HG03457 (cell line): Measurements from ENCODE around the gene FBRSL1.

Source experiments
- ATAC-seq: cut with Tn5 transposase; IDR thresholded peaks from one replicate; pipeline ENCODE4 v1.9.1; 2021; ENCODE audit warnings: moderate number of reproducible peaks; ENCODE audit not compliant: unreplicated experiment

FBRSL1 gene

DNA sequence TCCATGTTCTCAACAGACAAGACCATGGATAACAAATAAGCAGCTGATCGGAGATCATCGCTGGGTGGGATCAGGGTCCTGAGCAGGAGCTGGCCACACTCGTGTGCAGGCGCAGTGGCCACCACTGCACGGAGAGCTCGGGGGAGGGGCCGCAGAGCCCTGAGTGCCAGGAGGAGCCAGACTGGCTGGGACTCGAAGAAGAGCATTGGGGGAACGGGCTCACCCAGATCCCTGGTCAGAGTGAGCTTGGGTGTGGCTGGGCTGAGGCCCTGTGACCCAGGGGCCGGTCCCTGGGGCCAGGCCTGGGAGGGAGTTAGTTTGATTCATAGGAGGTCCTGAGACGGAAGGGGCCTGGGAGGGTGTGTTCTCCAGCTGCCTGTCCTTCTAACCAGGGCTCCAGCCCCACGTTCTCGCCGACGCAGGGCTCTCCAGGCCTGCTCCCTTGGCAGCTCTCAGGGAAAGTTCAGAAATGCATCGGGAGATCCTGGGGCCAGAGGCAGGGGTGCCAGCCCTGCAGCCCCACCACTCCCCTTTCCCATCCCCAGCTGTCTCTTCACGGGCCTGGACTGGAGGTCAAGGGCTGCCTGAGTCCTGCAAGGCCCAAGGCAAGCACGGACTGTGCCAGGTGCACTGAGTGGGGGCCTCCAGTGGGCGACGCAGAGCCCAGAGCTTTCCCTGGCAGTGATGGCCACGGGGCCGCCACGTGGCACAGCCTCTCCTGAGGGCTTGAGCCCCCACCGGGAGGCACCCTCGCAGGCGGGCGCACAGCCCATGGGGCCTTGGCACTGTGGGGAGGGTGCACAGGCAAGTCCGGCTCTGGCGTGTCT is 48.1 kb downstream of the FBRSL1 start:
- ATAC-seq: no peak

DNA sequence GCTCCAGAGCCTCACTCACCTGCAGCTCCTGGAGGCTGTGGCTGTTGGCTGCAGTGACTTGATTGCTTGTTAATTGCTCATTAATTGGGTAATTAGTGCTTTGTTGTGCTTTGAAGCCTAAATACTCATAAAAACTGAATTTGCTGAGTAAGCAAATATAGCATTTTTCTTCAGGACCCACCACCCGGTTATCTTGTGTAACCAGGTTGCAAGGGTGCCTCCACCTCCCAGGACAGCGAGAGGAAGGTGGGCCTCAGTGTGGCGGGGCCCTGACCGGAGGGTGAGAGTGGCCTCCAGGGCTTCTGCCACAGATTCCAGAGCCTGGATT is 48.7 kb downstream of the FBRSL1 start:
- no peak for ATAC-seq

DNA sequence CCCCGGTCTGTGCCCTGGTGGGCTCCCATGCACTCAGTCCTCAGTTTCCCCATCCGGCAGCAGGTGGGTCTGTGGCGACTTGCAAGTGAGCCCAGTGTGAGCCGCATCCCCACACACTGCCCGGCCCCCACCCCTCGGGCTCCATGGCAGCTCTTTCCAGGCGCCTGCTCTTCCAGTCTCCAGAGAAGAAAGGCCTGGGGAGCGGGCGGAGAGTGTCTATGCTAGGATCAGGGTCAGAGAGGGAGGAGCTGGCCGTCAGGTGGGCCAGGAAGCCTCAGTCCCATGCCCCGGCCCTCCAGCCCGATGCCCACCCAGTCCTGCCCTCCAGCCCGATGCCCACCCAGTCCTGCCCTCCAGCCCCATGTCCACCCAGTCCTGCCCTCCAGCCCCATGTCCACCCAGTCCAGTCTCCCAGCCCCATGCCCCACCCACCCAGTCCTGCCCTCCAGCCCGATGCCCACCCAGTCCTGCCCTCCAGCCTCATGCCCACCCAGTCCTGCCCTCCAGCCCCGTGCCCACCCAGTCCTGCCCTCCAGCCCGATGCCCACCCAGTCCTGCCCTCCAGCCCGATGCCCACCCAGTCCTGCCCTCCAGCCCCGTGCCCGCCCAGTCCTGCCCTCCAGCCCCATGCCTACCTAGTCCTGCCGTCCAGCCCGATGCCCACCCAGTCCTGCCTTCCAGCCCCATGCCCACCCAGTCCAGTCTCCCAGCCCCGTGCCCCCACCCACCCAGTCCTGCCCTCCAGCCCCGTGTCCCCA is 49.2 kb downstream of the FBRSL1 start:
- ATAC-seq: no peak

DNA sequence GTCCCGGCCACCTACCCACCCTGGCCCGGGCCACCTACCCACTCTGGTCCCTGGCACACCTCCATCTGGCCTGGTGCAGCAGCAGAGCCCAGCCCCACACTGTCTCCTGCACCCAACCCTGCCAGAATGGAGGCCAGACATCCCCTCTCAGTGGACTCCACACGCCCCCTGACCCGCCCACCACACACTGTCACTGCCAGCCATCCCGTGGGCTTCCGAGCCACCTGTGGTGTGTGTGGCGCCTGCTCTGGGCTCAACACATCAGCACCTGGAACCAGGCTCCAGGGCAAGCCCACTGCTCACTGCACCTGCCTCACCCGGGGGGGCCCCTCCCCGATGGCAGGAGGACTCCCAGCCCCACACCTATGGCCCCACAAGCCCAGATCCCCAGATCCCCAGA is 50.5 kb downstream of the FBRSL1 start:
- no peak for ATAC-seq

DNA sequence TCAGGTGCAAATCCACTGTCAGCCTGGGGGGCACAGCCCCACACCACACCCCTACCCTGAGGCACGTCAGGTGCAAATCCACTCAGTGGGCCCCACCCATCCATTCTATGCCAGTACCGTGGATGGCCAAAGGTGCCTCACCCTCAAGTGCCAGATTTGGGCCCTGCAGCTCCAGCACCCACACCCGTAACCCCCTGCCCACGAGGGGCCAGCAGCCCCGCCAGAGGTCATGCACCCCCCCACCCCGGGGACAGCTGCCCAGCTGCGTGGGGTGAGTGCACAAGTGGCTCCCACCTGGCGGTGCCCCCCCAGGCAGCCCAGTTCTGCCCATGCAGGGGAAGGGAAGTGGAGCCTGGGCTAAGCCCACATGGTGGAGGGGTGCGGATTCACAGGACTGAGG is 51.2 kb downstream of the FBRSL1 start:
- no peak for ATAC-seq

DNA sequence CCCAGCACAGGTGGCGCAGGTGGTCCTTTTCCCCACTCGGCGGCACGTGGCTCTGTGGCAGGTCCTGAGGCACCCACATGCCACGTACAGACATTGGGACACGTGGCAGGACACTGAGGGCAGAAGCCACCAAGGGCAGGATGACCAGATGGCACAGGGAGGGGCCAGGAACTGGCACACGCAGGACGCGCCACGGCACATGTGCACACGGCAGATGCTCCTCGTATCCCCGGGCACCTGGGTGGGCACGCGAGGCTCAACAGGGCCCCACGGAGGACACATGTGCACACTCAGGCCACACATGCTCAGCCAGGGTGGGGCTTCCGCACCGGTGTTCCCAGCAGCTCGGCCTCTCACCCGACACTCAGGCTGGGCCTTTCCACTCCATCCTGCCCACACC is 52.0 kb downstream of the FBRSL1 start:
- no peak for ATAC-seq

DNA sequence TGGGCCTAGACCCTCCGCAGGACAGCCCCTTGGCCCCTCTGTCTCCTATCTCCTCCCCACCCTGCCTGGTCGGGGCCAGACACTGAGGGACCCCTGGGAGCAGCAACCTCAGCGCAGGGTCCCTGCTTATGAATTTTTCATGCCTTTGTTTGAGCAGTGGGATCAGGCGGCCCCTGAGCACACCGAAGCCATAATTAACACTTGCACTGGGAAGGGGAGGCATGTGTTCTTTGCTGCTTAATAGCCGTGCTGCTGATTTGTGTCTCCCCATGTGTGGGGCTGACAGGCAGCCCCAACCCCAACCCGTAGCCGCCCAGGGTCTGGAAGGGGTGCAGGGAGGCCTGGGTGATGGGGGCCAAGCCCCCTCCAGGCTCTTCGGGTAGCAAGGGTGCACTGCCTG is 52.7 kb downstream of the FBRSL1 start:
- ATAC-seq: no peak

DNA sequence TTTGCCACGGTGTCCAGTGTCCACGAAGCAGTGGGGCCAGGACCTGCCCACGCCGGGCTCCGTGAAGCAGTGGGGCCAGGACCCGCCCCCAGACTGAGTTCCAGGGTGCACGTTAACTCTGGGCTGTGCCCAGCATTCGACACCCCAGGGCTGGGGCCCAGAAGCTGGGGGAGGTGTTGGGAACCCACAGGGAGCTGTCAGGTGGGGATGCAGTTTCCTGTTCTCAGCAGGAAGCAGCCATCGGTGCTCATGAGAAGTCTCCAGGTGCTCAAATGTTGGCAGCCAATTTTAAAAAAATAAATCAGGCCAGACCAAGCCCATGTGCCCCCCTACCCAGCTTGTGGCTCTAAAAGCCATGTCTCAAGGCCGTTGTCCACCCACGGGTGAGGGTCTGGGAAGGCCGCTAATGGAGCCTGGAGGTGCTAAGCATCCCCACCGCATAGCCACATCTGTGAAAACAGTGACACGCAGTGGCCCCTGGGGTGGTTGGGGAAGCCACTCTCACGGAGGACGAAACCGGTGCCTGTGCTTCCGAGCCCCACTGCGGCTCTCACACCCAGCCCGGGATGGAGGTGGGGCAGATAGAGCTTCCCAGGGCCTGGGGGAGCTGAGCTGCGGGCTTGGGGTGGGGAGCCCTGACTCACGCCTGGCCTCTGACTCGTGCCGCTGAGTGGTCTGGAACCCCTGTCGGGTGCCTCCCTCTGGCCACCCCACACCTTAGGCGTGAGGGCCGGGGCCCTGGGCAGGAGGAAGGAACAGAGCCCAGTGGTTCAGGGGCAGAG is 53.5 kb downstream of the FBRSL1 start:
- no peak for ATAC-seq

DNA sequence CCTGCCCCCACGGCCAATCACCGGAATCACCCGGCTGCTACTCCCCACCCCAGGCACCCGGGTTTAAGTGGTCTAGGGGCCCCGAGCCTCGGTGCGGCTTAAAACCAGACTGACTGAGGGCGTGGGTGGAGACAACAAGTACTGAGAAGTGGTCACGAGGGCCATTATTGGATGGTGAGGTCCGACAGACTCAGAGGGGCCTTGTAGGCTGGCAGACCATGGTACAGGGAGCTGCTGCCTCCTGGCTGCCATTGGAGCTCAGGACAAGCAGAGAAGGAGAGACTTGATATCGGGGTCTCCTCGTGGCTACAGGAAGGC is 54.1 kb downstream of the FBRSL1 start:
- ATAC-seq: no peak

DNA sequence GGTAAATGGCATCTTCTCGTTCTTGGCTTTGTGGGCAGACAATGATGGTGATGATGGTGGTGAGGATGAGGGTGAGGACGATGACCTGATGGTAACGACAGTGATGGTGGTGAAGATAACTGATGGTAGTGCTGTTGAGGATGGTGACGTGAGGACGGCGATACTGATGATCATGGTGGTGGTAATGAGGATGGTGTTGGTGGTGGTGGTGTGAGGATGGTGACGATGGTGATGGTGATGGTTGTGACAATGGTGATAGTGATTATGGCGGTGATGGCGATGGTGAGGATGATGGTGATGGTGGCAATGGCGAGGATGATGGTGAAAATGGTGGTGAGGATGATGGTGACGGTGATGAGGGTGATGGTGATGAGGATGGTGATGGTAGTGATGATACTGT is 54.5 kb downstream of the FBRSL1 start:
- no peak for ATAC-seq

DNA sequence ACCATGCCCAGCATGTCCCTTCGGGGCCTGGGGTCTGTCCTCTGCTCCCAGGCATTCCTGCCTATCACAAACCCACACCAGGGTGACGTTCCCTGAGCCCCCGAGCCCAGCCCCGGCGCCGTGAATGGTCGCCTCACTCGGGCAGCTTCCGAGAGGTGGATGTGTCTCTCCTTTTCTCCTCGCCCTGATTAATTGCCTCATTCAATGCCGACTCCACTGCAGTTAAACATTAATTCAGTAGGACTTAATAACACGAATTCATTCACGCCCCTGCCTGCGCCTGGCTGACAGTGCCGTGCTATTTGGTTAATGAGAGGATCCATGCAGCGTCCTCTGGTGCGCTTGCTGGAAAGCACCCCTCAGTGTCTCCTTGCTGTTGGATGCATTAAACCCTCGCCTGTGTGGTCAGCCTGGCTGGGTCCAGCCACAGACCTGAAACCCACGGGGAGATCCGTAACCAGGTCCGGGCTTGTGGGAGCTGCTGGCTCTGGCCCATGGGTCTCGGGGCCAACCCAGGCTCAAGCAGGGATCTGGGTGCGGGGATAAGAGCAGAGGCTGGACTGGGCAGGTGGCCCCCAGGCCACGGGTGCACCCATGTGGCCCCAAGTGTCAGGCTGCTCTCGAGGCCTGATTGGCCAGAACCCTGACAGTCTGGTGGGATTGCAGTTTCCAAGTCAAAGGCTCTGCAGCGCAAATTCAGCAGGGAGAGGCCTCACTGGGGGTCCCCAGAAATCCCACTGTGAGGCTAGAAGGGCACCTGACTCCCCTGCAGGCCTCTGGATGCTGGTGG is 55.4 kb downstream of the FBRSL1 start:
- ATAC-seq: no peak

DNA sequence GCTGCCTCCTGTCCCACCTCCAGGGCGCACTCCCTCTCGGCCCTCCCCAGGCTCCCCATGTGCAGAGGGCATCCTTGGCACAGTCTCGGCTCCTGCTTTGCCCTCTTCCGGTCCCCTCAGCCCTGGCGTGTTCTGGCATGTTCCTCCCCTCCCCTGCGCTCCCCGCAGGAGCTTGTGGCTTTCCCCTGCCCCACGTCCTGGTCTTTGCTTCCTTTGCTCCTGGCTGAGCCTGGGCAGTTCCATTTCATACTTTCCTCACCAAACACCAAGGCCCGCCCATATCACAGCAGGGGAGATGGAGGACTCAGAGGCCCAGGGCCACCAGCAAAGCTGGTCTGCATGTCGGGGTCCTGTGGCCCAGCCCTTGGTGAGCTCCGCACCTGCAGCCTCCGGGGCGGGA is 56.0 kb downstream of the FBRSL1 start:
- ATAC-seq: no peak

DNA sequence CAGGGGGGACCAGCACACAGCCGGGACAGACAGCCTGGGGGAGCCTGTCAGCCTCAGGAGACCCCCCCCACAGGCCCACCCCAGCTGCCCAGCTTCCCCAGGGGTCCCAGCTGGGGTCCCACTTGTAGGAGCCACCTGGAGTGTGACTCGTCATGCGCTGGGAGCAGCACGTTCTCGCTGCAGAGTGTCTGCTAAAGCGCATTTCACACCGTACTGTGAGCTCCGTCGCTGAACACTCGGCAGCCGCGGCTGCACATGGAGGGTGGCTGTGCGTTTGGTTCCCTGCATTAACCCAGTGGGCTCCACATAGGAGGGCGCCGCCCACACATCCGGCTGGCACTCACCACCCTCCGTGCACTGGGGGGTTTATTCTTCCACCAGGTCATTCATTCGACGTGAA is 56.7 kb downstream of the FBRSL1 start:
- no peak for ATAC-seq

DNA sequence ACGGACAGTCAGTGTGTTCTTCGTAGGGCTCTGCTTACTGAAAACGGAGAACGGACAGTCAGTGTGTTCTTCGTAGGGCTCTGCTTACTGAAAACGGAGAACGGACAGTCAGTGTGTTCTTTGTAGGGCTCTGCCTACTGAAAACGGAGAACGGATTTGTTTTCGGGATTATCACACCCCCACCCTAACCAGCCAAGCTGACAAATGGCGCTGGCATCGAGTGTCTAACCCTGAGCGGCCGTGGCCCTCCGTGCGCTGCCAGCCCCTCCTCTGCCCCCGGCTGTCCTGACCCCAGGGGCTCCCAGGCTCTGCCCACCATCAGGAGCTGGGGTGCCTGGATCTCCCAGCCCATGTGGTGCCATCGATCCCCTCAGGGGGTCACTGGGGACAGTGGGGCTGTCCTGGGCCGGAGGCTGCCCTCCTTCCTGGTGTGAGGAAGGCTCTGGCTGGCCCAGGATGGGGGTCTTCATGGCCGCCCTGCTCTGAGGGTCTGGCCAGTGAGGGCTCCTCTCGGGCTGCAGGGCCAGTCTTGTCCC is 57.3 kb downstream of the FBRSL1 start:
- no peak for ATAC-seq

DNA sequence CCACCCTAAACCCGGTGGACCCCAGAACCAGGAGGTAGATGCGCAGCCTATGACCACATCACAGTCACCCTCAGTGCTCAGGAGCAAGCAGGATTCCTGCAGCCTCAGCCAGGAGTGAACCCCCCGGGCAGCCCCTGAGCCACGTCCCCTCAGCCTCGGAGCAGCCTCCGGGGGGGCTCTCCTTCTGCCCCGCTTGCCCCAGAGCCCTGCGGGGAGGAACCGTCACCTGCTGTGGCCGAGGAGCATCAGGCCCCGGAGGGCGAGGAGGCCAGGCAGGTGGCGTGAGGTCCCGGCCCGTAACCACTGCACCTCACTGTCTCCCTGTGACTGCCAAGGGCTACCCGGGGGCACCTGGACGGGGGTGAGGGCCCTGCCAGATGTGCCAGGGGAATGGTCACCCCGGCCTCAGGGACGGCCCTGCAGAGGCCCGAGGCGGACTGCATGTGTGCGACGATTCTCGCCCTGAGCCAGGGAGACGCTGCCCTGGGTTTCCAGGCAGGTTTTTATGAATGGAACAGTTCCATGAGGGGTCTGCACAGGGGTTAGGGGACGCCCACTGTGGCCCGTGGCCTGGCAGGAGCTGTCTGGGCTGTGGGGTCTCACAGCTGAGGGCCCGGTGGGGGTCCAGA is 58.6 kb downstream of the FBRSL1 start:
- ATAC-seq: no peak

DNA sequence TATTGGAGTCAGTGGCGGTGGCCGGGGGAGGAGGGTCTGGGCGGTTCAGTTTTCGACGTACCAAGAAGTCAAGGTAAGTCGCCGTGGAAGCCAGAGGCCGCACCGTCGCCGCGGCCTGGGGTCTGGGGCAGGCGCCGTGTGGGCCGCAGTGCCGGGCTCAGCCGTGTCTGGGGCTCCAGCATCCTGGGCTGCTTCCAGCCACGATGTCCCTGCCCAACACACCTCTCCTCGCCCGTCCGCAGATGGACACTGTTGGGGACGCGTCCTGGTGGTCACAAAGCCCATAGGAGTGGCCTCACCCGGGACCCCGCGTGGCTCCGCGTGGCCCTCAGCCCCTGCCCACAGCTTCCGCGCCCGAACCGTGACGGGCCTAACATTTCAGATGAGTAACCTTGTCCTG is 59.1 kb downstream of the FBRSL1 start:
- no peak for ATAC-seq

DNA sequence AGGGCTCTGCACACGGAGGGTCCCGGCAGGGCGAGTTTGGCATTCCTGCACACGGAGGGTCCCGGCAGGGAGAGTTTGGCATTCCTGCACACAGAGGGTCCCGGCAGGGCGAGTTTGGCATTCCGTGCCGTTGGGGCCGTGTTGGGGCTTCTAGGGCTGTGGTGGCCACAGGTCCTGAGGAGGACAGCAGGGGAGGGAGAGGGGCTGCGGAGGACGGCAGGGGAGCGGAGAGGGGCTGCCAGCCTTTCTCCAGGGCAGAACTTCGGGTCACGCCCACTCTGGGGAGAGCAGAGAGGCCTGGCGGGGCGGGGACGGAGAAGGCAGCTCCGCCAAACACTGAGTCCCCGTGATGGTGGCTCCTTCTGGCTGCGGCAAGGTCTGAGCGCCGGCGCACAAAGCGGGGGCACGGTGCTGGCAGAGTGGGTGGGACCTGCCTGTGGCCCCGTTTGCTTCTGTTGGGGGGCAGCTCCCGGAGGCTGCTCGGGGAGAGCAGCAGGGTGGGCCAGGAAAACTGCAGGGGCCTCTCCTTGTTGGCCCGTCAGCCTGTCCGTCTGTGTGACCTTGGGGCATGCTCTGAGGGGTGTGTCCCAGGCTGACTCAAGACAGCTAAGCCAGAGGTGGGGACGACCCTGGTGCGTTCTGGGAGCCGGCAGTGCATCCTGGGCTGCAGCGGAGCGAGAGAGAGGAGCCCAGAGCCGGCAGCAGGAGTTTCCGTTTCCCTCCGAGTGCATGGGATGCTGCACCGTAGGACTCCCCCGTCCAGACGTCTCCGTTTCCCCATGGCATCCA is 60.3 kb downstream of the FBRSL1 start:
- ATAC-seq: no peak

DNA sequence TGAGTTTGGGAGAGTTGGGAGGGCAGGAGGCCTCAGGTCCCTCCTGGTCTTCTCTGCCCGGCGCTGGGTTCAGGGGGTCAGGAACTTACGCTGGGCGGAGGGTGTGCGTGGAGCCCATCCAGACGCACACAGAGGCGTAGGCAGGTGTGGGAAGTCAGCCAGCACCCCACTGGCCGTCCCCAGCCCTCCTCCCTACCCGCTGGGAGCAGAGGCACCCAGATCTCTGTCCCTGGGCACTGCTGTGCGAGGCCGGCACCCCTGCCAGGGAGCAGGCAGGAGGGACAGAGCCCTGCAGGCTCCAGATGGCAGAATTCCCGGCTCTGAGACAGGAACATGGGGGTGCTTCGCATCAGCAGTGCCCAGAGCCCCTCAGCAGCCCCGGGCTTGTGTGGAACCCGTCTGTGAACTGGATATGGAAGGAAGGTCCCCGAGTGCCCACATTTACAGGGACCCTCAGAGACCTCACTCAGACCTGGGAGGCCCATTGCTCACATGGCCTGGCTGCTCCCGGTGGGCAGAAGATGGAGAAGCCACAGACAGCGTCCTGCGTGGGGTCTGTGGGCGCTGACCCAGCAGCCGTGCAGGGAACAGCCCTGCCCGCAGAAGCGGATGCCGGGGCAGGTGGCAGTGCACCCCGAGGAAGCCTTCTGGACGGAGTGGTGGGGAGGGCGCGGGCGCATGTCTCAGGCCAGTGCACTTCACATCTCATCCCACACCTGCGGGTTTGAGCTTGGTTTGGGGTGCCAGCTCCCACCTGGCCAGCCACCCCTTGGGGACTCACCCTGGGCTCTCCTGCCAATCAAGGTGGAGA is 61.1 kb downstream of the FBRSL1 start:
- no peak for ATAC-seq

DNA sequence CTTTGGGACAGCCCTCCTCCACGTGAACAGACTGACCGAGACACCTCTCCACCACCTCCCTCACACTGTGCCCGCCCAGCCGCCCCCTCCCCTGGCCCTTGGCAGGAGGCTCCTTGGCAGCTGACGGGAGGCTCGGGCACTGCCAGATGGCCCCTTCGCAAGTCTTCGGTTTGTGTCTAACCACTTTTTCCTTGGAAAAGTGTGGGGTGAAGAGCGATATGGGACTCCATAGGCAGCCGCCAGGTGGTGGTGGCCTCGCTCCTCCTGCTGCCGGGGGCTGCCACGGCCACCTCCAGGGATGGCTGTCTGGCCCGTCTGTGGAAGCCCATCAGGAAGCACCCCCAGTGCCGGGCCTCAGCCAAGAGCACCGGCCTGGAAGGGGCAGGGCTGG is 61.7 kb downstream of the FBRSL1 start:
- no peak for ATAC-seq
